Mesendoderm (in vitro differentiated cells): Measurements from ENCODE around the gene MB21D2.
"Not testable (repeated sequence)": the region's sequence is repeated elsewhere in the genome, so short reads cannot be mapped to it uniquely, and the experiment has no call there.

Experiments
- DNase-seq: peaks from one replicate; pipeline ENCODE4 v3.0.0; 2013
- H2AK5ac ChIP-seq: 2 replicates; pipeline ENCODE4 v1.6.1; 2013; ENCODE audit warnings: low read length, inconsistent platforms
- H2BK120ac ChIP-seq: 2 replicates; pipeline ENCODE4 v1.6.1; 2013; ENCODE audit warnings: low read depth, mild to moderate bottlenecking, low read length, moderate library complexity, mixed read lengths
- H2BK15ac ChIP-seq: replicated peaks from 2 replicates; pipeline ENCODE4 v1.6.1; 2013; ENCODE audit warnings: low read depth, mild to moderate bottlenecking, moderate library complexity
- H2BK5ac ChIP-seq: 2 replicates; pipeline ENCODE4 v1.6.1; 2013; ENCODE audit warnings: low read length, inconsistent platforms
- H3K18ac ChIP-seq: 2 replicates; pipeline ENCODE4 v1.6.1; 2013; ENCODE audit warnings: mild to moderate bottlenecking, low read length, mixed read lengths
- H3K23ac ChIP-seq: one replicate; pipeline ENCODE4 v1.6.1; 2013; ENCODE audit warnings: low read length
- H3K27ac ChIP-seq: 2 replicates; pipeline ENCODE4 v1.5.1; 2013; ENCODE audit warnings: low read depth, mild to moderate bottlenecking, inconsistent platforms, low read length, moderate library complexity
- H3K27me3 ChIP-seq: 2 replicates; pipeline ENCODE4 v1.6.1; 2013; ENCODE audit warnings: low read length, control low read depth, mild to moderate bottlenecking, inconsistent platforms; ENCODE audit not compliant: insufficient read depth, poor library complexity
- H3K36me3 ChIP-seq: 2 replicates; pipeline ENCODE4 v1.6.1; 2013; ENCODE audit warnings: low read length, inconsistent platforms; ENCODE audit not compliant: control insufficient read depth, insufficient read depth
- H3K4ac ChIP-seq: one replicate; pipeline ENCODE4 v1.6.1; 2013; ENCODE audit warnings: low read depth, mild to moderate bottlenecking, low read length, moderate library complexity
- H3K4me1 ChIP-seq: 2 replicates; pipeline ENCODE4 v1.6.1; 2013; ENCODE audit warnings: low read depth, low read length, inconsistent platforms; ENCODE audit not compliant: control insufficient read depth
- H3K4me2 ChIP-seq: 2 replicates; pipeline ENCODE4 v1.6.1; 2013; ENCODE audit warnings: low read length
- H3K4me3 ChIP-seq: 2 replicates; pipeline ENCODE4 v1.5.1; 2013; ENCODE audit warnings: mild to moderate bottlenecking, low read length
- H3K56ac ChIP-seq: one replicate; pipeline ENCODE4 v1.6.1; 2013; ENCODE audit warnings: low read length
- H3K79me1 ChIP-seq: 2 replicates; pipeline ENCODE4 v1.6.1; 2013; ENCODE audit warnings: low read length, inconsistent platforms
- H3K79me2 ChIP-seq: 2 replicates; pipeline ENCODE4 v1.6.1; 2013; ENCODE audit warnings: mild to moderate bottlenecking, low read length; ENCODE audit not compliant: control insufficient read depth, insufficient read depth
- H3K9ac ChIP-seq: 2 replicates; pipeline ENCODE4 v1.6.1; 2013; ENCODE audit warnings: low read length, inconsistent platforms
- H4K5ac ChIP-seq: one replicate; pipeline ENCODE4 v1.6.1; 2013; ENCODE audit warnings: low read length
- H4K8ac ChIP-seq: one replicate; pipeline ENCODE4 v1.6.1; 2013; ENCODE audit warnings: low read depth, mild to moderate bottlenecking, control low read depth, low read length, moderate library complexity
- WGBS: extraction: QIAGEN DNeasy Blood & Tissue Kit; methylation state at CpG from one replicate; pipeline ENCODE4 v1.1.7; 2013; ENCODE audit warnings: low lambda C conversion rate, missing lambda C conversion rate; ENCODE audit not compliant: insufficient coverage; ENCODE audit errors: extremely low coverage; 5-methylcytosine and 5-hydroxymethylcytosine counted together

The MB21D2 gene

GRCh38 chr3:192855434-192855833 is 62.2 kb downstream of the MB21D2 start:
- H3K79me1 ChIP-seq, result peaks cover 10% of the 10 kb centered on the region
- no CpG with 5 or more reads among the region's 1 CpG for WGBS
- no peak overlapping the region for H2BK15ac ChIP-seq
- no peaks in the 10 kb centered on the region for H3K4me1 ChIP-seq
- no peak overlapping the region for H3K4me2 ChIP-seq
- no peak overlapping the region for H3K18ac ChIP-seq
- H4K5ac ChIP-seq, result no peak overlapping the region
- H3K9ac ChIP-seq, result no peak overlapping the region
- no peak for DNase-seq
- H3K36me3 ChIP-seq, result no peaks in the 10 kb centered on the region
- H3K27ac ChIP-seq, result no peak overlapping the region
- H3K4me3 ChIP-seq, result no peak overlapping the region
- H2AK5ac ChIP-seq, result no peak overlapping the region
- H2BK120ac ChIP-seq, result no peak overlapping the region
- H3K79me2 ChIP-seq, result peaks cover 33% of the 10 kb centered on the region
- no peak overlapping the region for H2BK5ac ChIP-seq
- no peaks in the 10 kb centered on the region for H3K27me3 ChIP-seq
- H3K23ac ChIP-seq, result no peak overlapping the region
- no peak overlapping the region for H3K4ac ChIP-seq
- no peak overlapping the region for H4K8ac ChIP-seq
- no peak overlapping the region for H3K56ac ChIP-seq

- no peak overlapping the region for H3K56ac ChIP-seq
- no peaks in the 10 kb centered on the region for H3K27me3 ChIP-seq
- no peak overlapping the region for H2BK15ac ChIP-seq
- H3K23ac ChIP-seq, result no peak overlapping the region
- H2AK5ac ChIP-seq, result no peak overlapping the region
- no peak overlapping the region for H3K18ac ChIP-seq
- H3K4me1 ChIP-seq, result no peaks in the 10 kb centered on the region
- H2BK5ac ChIP-seq, result no peak overlapping the region
- H3K4me2 ChIP-seq, result no peak overlapping the region
- H3K4ac ChIP-seq, result no peak overlapping the region
- H4K5ac ChIP-seq, result no peak overlapping the region
- no peak overlapping the region for H4K8ac ChIP-seq
- no peak overlapping the region for H3K9ac ChIP-seq
- no peak overlapping the region for H3K27ac ChIP-seq
- H3K36me3 ChIP-seq, result no peaks in the 10 kb centered on the region
- peaks cover 4% of the 10 kb centered on the region for H3K79me1 ChIP-seq
- no peak for DNase-seq
- peaks cover 30% of the 10 kb centered on the region for H3K79me2 ChIP-seq
- no CpG with 5 or more reads among the region's 5 CpGs for WGBS
- no peak overlapping the region for H3K4me3 ChIP-seq
- no peak overlapping the region for H2BK120ac ChIP-seq
Measured at GRCh38 chr3:192851821-192852372, 65.8 kb downstream of the MB21D2 start.

- Histone ChIP-seq H3K79me2 (peaks cover 34% of the 10 kb centered on the region), H3K27ac (no peak overlapping the region), H3K4me2 (no peak overlapping the region), H3K4me3 (no peak overlapping the region), H3K36me3 (no peaks in the 10 kb centered on the region), H3K18ac (no peak overlapping the region), H2BK5ac (no peak overlapping the region), H3K23ac (no peak overlapping the region), H3K56ac (no peak overlapping the region), H2AK5ac (no peak overlapping the region), H3K4ac (no peak overlapping the region), H2BK120ac (no peak overlapping the region), H3K9ac (no peak overlapping the region), H2BK15ac (no peak overlapping the region), H3K4me1 (no peaks in the 10 kb centered on the region), H4K5ac (no peak overlapping the region), H3K79me1 (peaks cover 4% of the 10 kb centered on the region), H3K27me3 (no peaks in the 10 kb centered on the region), H4K8ac (no peak overlapping the region)
- no CpG with 5 or more reads among the region's 14 CpGs for WGBS
- no peak for DNase-seq
Measured at GRCh38 chr3:192850451-192850981, 67.1 kb downstream of the MB21D2 start.

- not testable (repeated sequence) for H2BK5ac ChIP-seq, H3K27ac ChIP-seq
- WGBS, result no CpG with 5 or more reads among the region's 11 CpGs
Measured at GRCh38 chr3:192849821-192850220, 67.8 kb downstream of the MB21D2 start.

GRCh38 chr3:192848371-192849233 is 69.1 kb downstream of the MB21D2 start:
- Histone ChIP-seq H4K8ac (no peak overlapping the region), H3K27me3 (no peaks in the 10 kb centered on the region), H3K79me2 (peaks cover 40% of the 10 kb centered on the region), H3K23ac (no peak overlapping the region), H3K56ac (no peak overlapping the region), H4K5ac (no peak overlapping the region), H2BK5ac (no peak overlapping the region), H3K18ac (peak overlapping the region; percentile 41), H3K4me1 (peaks cover 3% of the 10 kb centered on the region), H3K36me3 (no peaks in the 10 kb centered on the region), H2BK15ac (no peak overlapping the region), H2BK120ac (no peak overlapping the region), H2AK5ac (no peak overlapping the region), H3K4ac (no peak overlapping the region), H3K79me1 (peaks cover 11% of the 10 kb centered on the region), H3K4me3 (no peak overlapping the region), H3K9ac (no peak overlapping the region), H3K4me2 (no peak overlapping the region), H3K27ac (no peak overlapping the region)
- DNase-seq, result no peak
- no CpG with 5 or more reads among the region's 11 CpGs for WGBS

More at GRCh38 chr3:192849821-192850220, 67.8 kb downstream of the MB21D2 start:
- not testable (repeated sequence) for H4K8ac ChIP-seq, H2AK5ac ChIP-seq, H3K23ac ChIP-seq, H4K5ac ChIP-seq, H3K79me1 ChIP-seq, H3K56ac ChIP-seq, H3K36me3 ChIP-seq, H3K4me1 ChIP-seq, H3K4ac ChIP-seq, H3K27me3 ChIP-seq, H3K9ac ChIP-seq, H2BK120ac ChIP-seq, DNase-seq, H2BK15ac ChIP-seq, H3K4me3 ChIP-seq, H3K18ac ChIP-seq, H3K4me2 ChIP-seq
- H3K79me2 ChIP-seq, result peaks cover 37% of the 10 kb centered on the region
